GM18520 (cell line): Measurements from ENCODE around the gene TRPC4AP.

Experiments
- ATAC-seq: cut with Tn5 transposase; IDR thresholded peaks from one replicate; pipeline ENCODE4 v1.9.1; 2021; ENCODE audit not compliant: unreplicated experiment

The TRPC4AP gene

GRCh38 chr20:34974246-34974645, 118.4 kb downstream of the TRPC4AP start:
- ATAC-seq = no peak

GRCh38 chr20:34971561-34972235, 120.9 kb downstream of the TRPC4AP start:
- no peak for ATAC-seq

- no peak for ATAC-seq
These were observed 121.6 kb downstream of the TRPC4AP start for GRCh38 chr20:34970846-34971560.

- ATAC-seq = no peak
These were observed 122.3 kb downstream of the TRPC4AP start for GRCh38 chr20:34970193-34970840.

GRCh38 chr20:34968042-34968775, 124.4 kb downstream of the TRPC4AP start:
- no peak for ATAC-seq

- no peak for ATAC-seq
These were observed 125.2 kb downstream of the TRPC4AP start for GRCh38 chr20:34967421-34967820.

- no peak for ATAC-seq
These were observed 127.6 kb downstream of the TRPC4AP start for GRCh38 chr20:34965051-34965450.

GRCh38 chr20:34964486-34964885, 128.1 kb downstream of the TRPC4AP start:
- no peak for ATAC-seq

- ATAC-seq = no peak
These were observed 135.7 kb downstream of the TRPC4AP start for GRCh38 chr20:34956751-34957472.

- no peak for ATAC-seq
These were observed 136.6 kb downstream of the TRPC4AP start for GRCh38 chr20:34956041-34956458.

GRCh38 chr20:34955231-34956040, 137.2 kb downstream of the TRPC4AP start, which contains the start of the genes GSS and MYH7B:
TSS of gene GSS (minus strand) at chr20:34955806. CDS start at chr20:34951852, 3,954 bp downstream.
TSS of gene MYH7B (plus strand) at chr20:34955868. CDS start at chr20:34978006, 22,138 bp downstream.
- peak; percentile 80 for ATAC-seq

- ATAC-seq = no peak
These were observed 137.7 kb downstream of the TRPC4AP start for GRCh38 chr20:34954904-34955230.

GRCh38 chr20:34953960-34954359, 138.6 kb downstream of the TRPC4AP start:
- ATAC-seq = no peak

- ATAC-seq = no peak
These were observed 139.9 kb downstream of the TRPC4AP start for GRCh38 chr20:34952671-34953070.
